Central memory CD8-positive, alpha-beta T cell (primary cell): Measurements from ENCODE around the gene HECTD4.
"Not testable (repeated sequence)": the region's sequence is repeated elsewhere in the genome, so short reads cannot be mapped to it uniquely, and the experiment has no call there.

Source experiments
- ATAC-seq: fragments of 150-1000 bp; cut with Tn5 transposase; replicated peaks from 2 replicates; pipeline ENCODE4 v1.10.0; 2022; ENCODE audit warnings: mild to moderate bottlenecking, moderate FRiP score, moderate number of reproducible peaks; ENCODE audit not compliant: poor library complexity, severe bottlenecking; ENCODE audit errors: extremely low read depth
- DNase-seq, 2 donors: peaks; one replicate each; pipeline ENCODE4 v3.0.0; 2021; ENCODE audit warnings: low spot score in 2 of 2
- H3K27ac Mint-ChIP-seq: one replicate; pipeline ENCODE4 v1.8.0; 2022; ENCODE audit warnings: low read depth, mild to moderate bottlenecking, moderate library complexity, mixed read lengths
- H3K27me3 Mint-ChIP-seq: one replicate; pipeline ENCODE4 v1.8.0; 2022; ENCODE audit warnings: mixed read lengths
- H3K36me3 Mint-ChIP-seq: one replicate; pipeline ENCODE4 v1.8.0; 2022; ENCODE audit warnings: mild to moderate bottlenecking, moderate library complexity, mixed read lengths; ENCODE audit not compliant: insufficient read depth
- H3K4me1 Mint-ChIP-seq: one replicate; pipeline ENCODE4 v1.8.0; 2022; ENCODE audit warnings: mixed read lengths
- H3K4me3 Mint-ChIP-seq: one replicate; pipeline ENCODE4 v1.8.0; 2022; ENCODE audit warnings: mild to moderate bottlenecking, moderate library complexity, mixed read lengths
- H3K9me3 Mint-ChIP-seq: one replicate; pipeline ENCODE4 v1.8.0; 2022; ENCODE audit warnings: mixed read lengths

HECTD4 gene

DNA sequence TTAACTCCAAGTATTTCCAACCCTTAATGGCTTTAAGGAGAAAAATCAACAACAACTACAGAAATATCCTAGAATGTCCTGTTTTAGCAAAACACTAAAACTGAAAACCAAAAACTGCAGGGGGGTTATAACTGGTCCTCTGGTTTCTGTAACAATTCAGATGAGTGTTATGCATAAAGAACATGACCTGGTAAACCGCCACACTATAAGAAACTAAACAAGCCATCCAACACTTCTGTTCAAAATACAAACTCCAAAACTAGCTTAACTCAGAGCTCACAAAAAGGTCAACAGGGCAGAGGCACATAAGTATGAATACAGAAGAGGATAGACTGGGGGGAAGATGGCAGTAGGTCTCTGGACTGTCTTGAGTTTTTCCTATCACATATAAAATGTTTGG is 38.0 kb downstream of the HECTD4 start:
- H3K27ac Mint-ChIP-seq, result peak overlapping the region; percentile 43
- no peaks in the 10 kb centered on the region for H3K27me3 Mint-ChIP-seq
- ATAC-seq (no peak), DNase-seq (no peak)
- H3K9me3 Mint-ChIP-seq, result no peaks in the 10 kb centered on the region
- no peak overlapping the region for H3K4me3 Mint-ChIP-seq
- peaks cover 46% of the 10 kb centered on the region for H3K4me1 Mint-ChIP-seq
- peaks cover 2% of the 10 kb centered on the region for H3K36me3 Mint-ChIP-seq

DNA sequence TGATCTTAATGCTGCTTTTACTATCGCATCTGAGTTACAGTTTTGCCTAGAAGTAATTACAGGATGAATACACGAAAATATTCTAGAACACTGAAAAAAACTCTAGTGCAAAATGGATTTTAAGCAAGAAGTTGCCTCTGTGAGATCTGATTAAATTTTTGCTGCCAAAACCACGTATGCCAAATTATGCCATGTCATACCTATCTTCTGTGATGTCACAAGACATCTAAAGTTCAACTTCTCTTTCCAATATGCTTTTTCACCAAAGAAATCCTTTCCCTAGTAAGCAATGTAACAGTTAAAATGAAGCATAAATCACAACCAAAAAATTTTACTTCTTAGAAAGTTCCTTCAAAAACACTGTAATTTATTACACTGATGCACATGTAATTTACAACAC is 39.6 kb downstream of the HECTD4 start:
- Mint-ChIP-seq H3K27me3 (no peaks in the 10 kb centered on the region), H3K4me3 (no peak overlapping the region), H3K36me3 (peaks cover 2% of the 10 kb centered on the region), H3K27ac (no peak overlapping the region), H3K9me3 (no peaks in the 10 kb centered on the region), H3K4me1 (peaks cover 56% of the 10 kb centered on the region)
- ATAC-seq (no peak), DNase-seq (no peak)

DNA sequence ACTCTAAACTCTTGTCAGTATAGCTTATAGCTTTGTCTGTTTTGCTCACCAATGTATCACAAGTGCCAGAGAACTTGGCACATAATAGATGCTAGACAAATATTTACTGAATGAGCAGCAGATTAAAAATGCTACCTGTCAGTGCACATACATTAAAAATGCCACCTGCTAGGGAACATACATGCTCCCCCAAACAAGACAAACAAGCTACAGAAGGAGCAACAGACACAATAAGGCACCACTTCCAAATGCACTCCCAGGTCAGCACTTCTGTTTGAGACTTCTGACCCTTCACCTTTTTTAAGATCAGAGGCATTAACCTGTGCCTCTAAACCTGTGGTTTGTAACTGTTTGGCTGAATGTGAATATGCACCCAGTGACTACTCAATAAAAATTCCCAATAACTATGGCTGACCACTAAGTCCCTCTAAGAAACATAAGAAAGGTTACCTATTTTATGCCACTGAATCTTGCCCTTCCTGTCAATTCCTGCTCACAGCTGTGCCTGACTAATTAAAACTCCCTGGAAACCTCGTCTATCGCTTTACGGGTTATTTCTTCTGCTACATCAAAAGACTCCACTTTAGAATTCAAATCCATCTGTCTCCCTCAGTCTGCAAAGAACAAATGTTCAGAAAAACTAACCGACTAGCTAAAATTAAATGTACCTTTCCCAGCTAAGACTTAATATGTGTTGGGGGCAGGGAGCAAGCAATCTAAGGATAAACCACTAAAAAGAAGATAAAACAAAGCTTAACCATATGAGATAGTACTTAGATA is 41.0 kb downstream of the HECTD4 start:
- ATAC-seq, result no peak
- Mint-ChIP-seq H3K4me3 (no peak overlapping the region), H3K36me3 (peaks cover 1% of the 10 kb centered on the region), H3K27ac (no peak overlapping the region), H3K9me3 (no peaks in the 10 kb centered on the region), H3K4me1 (peaks cover 53% of the 10 kb centered on the region), H3K27me3 (no peaks in the 10 kb centered on the region)
- no peak for DNase-seq

GRCh38 chr12:112340230-112340629 is 42.0 kb downstream of the HECTD4 start:
- no peak for ATAC-seq
- no peaks in the 10 kb centered on the region for H3K27me3 Mint-ChIP-seq
- no peaks in the 10 kb centered on the region for H3K36me3 Mint-ChIP-seq
- H3K9me3 Mint-ChIP-seq, result no peaks in the 10 kb centered on the region
- H3K4me1 Mint-ChIP-seq, result peaks cover 43% of the 10 kb centered on the region
- no peak overlapping the region for H3K27ac Mint-ChIP-seq
- DNase-seq, result no peak
- no peak overlapping the region for H3K4me3 Mint-ChIP-seq

DNA sequence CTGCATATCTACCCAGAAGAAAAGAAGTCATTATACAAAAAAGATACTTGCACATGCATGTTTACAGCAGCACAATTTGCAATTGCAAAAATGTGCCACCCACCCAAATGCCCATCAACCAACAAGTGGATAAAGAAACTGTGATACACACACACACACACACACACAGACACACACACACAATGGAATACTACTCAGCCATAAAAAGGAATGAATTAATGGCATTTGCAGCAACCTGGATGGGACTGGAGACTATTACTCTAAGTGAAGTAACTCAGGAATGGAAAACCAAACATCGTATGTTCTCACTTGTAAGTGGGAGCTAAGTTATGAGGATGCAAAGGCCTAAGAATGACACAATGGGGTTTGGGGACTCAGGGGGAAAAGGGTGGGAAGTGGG is 47.2 kb downstream of the HECTD4 start:
- H3K4me3 Mint-ChIP-seq, H3K27me3 Mint-ChIP-seq, ATAC-seq, DNase-seq, H3K27ac Mint-ChIP-seq, H3K36me3 Mint-ChIP-seq, H3K9me3 Mint-ChIP-seq: not testable (repeated sequence)
- peaks cover 15% of the 10 kb centered on the region for H3K4me1 Mint-ChIP-seq

- DNase-seq (no peak), ATAC-seq (no peak)
- Mint-ChIP-seq H3K36me3 (no peaks in the 10 kb centered on the region), H3K27ac (no peak overlapping the region), H3K4me1 (peaks cover 7% of the 10 kb centered on the region), H3K27me3 (no peaks in the 10 kb centered on the region), H3K4me3 (no peak overlapping the region), H3K9me3 (no peaks in the 10 kb centered on the region)
Measured at GRCh38 chr12:112333019-112333418, 49.2 kb downstream of the HECTD4 start.

DNA sequence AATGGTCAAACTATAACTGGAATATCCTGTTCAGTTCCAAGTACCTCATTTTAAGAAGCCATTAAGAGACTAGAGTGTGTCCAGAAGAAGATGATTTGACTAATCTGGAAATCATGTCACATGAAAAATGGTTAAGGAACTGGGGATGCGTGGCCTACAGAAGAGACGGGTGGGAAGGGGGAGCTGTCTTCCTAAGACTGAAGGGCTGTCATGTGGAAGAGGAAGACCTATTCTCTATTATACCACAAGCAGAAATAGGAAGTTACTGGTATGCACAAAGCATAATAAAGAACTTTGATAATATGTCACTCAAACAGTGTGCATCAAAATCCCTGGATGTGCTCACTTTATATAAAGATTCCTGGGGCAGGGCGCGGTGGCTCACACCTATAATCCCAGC is 50.3 kb downstream of the HECTD4 start:
- Mint-ChIP-seq H3K4me1 (peaks cover 11% of the 10 kb centered on the region), H3K27me3 (no peaks in the 10 kb centered on the region), H3K9me3 (no peaks in the 10 kb centered on the region), H3K27ac (no peak overlapping the region), H3K36me3 (peaks cover 2% of the 10 kb centered on the region), H3K4me3 (no peak overlapping the region)
- DNase-seq (no peak), ATAC-seq (no peak)

- Mint-ChIP-seq H3K27ac (no peak overlapping the region), H3K4me3 (no peak overlapping the region), H3K36me3 (peaks cover 2% of the 10 kb centered on the region), H3K27me3 (no peaks in the 10 kb centered on the region), H3K9me3 (no peaks in the 10 kb centered on the region), H3K4me1 (peaks cover 11% of the 10 kb centered on the region)
- ATAC-seq, result no peak
- DNase-seq, result no peak
Measured at GRCh38 chr12:112330706-112331105, 51.5 kb downstream of the HECTD4 start.

DNA sequence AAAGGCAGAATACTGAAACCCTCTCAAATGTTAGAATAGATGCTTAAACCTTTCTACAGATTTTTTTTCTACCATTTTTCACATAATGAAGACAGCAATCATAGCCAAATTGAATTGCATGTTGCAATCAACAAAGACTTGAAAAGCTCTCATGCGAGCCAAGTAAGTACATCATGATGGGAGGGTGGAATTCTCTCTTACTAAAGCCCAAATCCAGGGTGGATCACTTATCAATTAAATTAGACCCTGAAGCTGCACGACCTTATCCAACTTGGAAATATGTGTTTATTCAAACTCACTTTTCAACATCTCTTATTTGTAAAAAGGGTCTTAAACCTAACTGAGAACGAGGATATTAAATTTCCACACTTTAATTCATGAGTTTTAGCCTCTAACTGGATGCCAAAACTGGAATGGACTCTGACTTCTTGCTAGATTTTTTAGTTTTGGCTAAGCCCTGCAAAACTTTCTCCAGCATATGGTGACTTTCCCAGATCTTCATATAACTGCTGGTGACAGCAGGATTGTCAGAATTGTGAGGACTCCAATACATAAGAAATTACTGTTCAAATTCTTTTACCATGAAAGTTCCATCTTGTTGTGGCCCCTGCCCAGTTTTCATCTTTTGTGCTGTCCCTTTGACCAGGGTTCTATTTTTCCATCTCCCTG is 53.6 kb downstream of the HECTD4 start:
- ATAC-seq (no peak), DNase-seq (no peak)
- no peak overlapping the region for H3K4me3 Mint-ChIP-seq
- H3K9me3 Mint-ChIP-seq, result no peaks in the 10 kb centered on the region
- no peak overlapping the region for H3K27ac Mint-ChIP-seq
- peaks cover 2% of the 10 kb centered on the region for H3K36me3 Mint-ChIP-seq
- H3K4me1 Mint-ChIP-seq, result peaks cover 19% of the 10 kb centered on the region
- no peaks in the 10 kb centered on the region for H3K27me3 Mint-ChIP-seq

GRCh38 chr12:112327209-112327938 is 54.9 kb downstream of the HECTD4 start:
- H3K4me1 Mint-ChIP-seq, result peaks cover 25% of the 10 kb centered on the region
- H3K36me3 Mint-ChIP-seq, result peaks cover 2% of the 10 kb centered on the region
- DNase-seq, result no peak
- no peak for ATAC-seq
- no peaks in the 10 kb centered on the region for H3K27me3 Mint-ChIP-seq
- H3K9me3 Mint-ChIP-seq, result no peaks in the 10 kb centered on the region
- H3K27ac Mint-ChIP-seq, result no peak overlapping the region
- H3K4me3 Mint-ChIP-seq, result no peak overlapping the region

- Mint-ChIP-seq H3K4me3 (no peak overlapping the region), H3K27ac (no peak overlapping the region)
- no peak for DNase-seq
Measured at GRCh38 chr12:112325622-112326207, 56.5 kb downstream of the HECTD4 start.

GRCh38 chr12:112325157-112325556 is 57.1 kb downstream of the HECTD4 start:
- DNase-seq, result no peak
- no peaks in the 10 kb centered on the region for H3K27me3 Mint-ChIP-seq
- H3K4me1 Mint-ChIP-seq, result peaks cover 20% of the 10 kb centered on the region
- H3K36me3 Mint-ChIP-seq, result peaks cover 2% of the 10 kb centered on the region
- no peak for ATAC-seq
- H3K4me3 Mint-ChIP-seq, result no peak overlapping the region
- H3K9me3 Mint-ChIP-seq, result no peaks in the 10 kb centered on the region
- no peak overlapping the region for H3K27ac Mint-ChIP-seq

More at GRCh38 chr12:112325622-112326207, 56.5 kb downstream of the HECTD4 start:
- no peaks in the 10 kb centered on the region for H3K9me3 Mint-ChIP-seq
- H3K36me3 Mint-ChIP-seq, result peaks cover 2% of the 10 kb centered on the region
- no peak for ATAC-seq
- no peaks in the 10 kb centered on the region for H3K27me3 Mint-ChIP-seq
- H3K4me1 Mint-ChIP-seq, result peaks cover 20% of the 10 kb centered on the region
